AG10803 (cell line): ENCODE results near the gene RNPEPL1.

ENCODE experiments used
- DNase-seq: peaks from one replicate; pipeline ENCODE4 v3.0.0; 2010; ENCODE audit warnings: low read depth
- H3K4me3 ChIP-seq: 2 replicates; pipeline ENCODE4 v1.5.1; 2011; ENCODE audit warnings: mild to moderate bottlenecking, low read length, control low read depth
- TF ChIP-seq, protein P1 (sequence below): conservative IDR thresholded peaks from 2 replicates; pipeline ENCODE4 v1.5.1; 2011; ENCODE audit warnings: mild to moderate bottlenecking, low read length, control low read depth, inconsistent platforms

RNPEPL1 gene

DNA sequence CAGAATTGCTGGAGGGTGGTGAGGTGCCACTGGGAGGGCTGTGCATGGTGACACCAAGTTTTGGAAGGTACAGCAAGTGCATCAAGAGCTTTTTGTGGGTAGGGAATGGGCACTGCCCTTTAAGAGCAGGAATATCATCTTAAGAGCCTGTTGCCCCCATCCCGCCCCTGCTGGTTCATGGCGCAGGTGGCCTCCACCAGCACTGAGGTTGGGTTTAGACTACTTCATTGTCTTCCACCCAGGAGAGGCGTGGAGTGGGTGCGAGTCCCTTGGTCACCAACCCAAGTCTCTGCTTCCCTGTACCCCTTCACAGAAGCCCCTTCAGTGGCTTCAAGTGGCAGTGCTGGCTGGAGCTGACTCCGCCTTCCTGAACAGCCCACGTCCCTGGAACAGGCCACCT lies 7.8 kb downstream of the RNPEPL1 start:
- no peak for DNase-seq
- H3K4me3 ChIP-seq = no peak overlapping the region
- TF ChIP-seq, protein P1, sequence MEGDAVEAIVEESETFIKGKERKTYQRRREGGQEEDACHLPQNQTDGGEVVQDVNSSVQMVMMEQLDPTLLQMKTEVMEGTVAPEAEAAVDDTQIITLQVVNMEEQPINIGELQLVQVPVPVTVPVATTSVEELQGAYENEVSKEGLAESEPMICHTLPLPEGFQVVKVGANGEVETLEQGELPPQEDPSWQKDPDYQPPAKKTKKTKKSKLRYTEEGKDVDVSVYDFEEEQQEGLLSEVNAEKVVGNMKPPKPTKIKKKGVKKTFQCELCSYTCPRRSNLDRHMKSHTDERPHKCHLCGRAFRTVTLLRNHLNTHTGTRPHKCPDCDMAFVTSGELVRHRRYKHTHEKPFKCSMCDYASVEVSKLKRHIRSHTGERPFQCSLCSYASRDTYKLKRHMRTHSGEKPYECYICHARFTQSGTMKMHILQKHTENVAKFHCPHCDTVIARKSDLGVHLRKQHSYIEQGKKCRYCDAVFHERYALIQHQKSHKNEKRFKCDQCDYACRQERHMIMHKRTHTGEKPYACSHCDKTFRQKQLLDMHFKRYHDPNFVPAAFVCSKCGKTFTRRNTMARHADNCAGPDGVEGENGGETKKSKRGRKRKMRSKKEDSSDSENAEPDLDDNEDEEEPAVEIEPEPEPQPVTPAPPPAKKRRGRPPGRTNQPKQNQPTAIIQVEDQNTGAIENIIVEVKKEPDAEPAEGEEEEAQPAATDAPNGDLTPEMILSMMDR = no peak

DNA sequence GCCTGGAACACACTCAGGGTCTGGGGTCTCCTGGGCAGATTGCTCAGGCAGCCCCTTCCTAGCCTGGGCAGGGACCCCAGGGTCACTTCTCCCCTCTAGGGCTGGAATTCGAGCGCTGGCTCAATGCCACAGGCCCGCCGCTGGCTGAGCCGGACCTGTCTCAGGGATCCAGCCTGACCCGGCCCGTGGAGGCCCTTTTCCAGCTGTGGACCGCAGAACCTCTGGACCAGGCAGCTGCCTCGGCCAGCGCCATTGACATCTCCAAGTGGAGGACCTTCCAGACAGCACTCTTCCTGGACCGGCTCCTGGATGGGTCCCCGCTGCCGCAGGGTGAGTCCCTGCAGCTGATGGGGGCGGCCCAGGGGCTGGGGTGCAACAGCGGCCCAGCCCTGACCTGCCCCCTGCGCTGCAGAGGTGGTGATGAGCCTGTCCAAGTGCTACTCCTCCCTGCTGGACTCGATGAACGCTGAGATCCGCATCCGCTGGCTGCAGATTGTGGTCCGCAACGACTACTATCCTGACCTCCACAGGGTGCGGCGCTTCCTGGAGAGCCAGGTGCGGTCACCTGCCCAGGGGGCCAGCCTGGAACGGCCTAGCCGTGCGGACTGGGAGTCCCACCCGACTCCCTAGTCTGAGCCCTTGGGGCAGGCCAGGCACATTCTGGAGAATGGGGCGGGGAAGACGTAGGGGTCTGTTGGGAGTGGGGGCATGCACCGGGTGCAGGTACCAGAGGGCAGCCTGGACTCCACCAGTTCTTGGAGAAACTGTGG lies 8.3 kb downstream of the RNPEPL1 start:
- no peak for DNase-seq
- H3K4me3 ChIP-seq = no peak overlapping the region
- TF ChIP-seq, protein P1 = no peak

DNA sequence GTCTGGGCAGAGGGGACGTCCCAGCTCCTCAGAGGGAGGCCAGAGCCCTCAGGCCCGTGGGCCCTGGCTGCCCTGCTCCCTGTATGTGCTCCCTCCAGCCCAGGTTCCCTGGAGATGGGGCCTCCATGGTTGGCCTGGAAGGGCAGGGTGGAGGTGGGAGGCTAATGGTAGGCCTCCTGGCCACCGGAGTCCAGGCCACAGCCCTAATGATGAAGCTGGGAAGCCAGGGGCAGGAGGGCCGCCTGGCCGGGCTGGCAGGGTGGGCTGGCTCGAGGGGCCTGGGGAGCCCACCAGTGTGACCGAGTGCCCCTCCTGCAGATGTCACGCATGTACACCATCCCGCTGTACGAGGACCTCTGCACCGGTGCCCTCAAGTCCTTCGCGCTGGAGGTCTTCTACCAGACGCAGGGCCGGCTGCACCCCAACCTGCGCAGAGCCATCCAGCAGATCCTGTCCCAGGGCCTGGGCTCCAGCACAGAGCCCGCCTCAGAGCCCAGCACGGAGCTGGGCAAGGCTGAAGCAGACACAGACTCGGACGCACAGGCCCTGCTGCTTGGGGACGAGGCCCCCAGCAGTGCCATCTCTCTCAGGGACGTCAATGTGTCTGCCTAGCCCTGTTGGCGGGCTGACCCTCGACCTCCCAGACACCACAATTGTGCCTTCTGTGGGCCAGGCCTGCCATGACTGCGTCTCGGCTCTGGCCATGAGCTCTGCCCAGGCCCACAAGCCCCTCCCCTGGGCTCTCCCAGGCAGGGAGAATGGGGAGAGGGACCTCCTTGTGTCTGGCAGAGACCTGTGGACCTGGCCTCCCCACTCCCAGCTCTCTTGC lies 9.2 kb downstream of the RNPEPL1 start:
- no peak for DNase-seq
- TF ChIP-seq, protein P1 = no peak
- no peak overlapping the region for H3K4me3 ChIP-seq

DNA sequence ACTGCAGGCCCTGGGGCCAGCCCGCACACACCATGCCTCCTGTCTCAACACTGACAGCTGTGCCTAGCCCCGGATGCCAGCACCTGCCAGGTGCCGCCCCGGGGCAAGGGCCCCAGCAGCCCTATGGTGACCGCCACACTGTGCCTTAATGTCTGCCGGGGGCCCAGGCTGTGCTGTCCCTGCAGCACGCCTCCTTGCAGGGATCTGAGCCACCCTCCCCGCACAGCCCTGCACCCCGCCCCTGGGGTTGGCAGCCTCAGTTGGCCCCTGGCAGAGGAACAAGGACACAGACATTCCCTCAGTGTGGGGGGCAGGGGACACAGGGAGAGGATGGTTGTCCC lies 9.8 kb downstream of the RNPEPL1 start:
- TF ChIP-seq, protein P1 = no peak

DNA sequence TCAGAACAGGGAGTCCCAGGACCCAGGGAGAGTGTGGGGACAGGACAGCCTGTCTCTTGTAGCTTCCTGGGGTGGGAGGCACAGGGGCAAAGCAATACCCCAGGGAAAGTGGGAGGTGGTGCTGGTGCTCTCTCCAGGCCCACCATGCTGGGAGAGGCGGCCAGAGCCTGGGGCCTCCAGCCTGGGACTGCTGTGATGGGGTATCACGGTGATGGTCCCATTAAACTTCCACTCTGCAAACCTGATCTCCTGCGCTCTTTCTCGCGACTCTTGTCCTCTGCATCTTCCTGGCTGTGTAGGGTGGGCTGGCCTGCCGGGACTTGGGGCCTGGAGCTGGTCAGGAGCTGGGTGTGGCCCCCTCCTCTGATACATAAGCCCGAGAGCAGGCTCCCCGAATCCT lies 10.2 kb downstream of the RNPEPL1 start:
- DNase-seq = no peak
- H3K4me3 ChIP-seq = no peak overlapping the region
- TF ChIP-seq, protein P1 = no peak

More for the DNA sequence above, 9.8 kb downstream of the RNPEPL1 start:
- H3K4me3 ChIP-seq = no peak overlapping the region
- DNase-seq = no peak

DNA sequence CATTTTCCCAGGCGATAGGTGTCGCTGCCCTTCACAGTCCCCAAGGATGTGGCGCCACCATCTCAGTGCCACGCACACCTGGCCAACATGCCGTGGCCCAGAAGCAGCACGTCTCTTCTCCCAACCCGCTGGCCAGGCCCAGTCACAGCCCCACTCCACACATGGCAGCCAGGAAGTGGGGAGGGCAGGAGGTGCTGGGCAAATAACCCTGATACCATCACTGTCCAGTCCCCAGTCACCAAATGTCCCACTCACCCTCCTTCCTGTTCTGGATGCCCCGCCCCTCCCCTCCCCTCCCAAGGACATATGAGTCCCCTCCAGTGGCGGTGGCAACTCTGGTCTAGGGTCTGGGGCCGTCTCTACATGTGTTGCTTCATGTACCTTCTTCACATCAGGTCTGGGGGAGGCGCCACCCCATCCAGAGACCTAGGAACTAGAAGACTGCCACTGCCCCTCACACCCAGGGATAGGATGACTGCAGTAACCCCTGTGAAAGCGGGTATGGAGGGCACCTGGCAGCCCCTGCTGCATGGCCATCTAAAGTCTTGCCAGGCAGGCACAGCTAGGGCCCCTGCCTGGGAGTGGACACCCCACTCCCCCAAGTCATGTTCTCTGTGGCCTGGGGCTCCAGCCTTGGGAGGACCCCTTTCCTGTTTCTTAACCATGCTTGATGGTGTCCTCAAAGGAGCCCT lies 10.9 kb downstream of the RNPEPL1 start:
- DNase-seq = no peak
- TF ChIP-seq, protein P1 = no peak
- H3K4me3 ChIP-seq = no peak overlapping the region
